ENCODE measurements around the gene CSAG1. TPM values are rescaled to one million over a fixed set of nuclear protein-coding genes. Genes with fewer than 3 reads are reported as not detected.
"Not testable (repeated sequence)": the region's sequence is repeated elsewhere in the genome, so short reads cannot be mapped to it uniquely, and the experiment has no call there.

Gene CSAG1
- polyA plus RNA-seq, 1 of the 3 experiments (the other 2 are of a cell fraction) = 55.1 TPM

- H3F3A ChIP-seq (replicated peaks; ENCODE audit: insufficient read depth); H4K20me1 ChIP-seq (ENCODE audit: insufficient read depth); H3K4me2 ChIP-seq; H3K9ac ChIP-seq; H3K9me3 ChIP-seq; H3K27me3 ChIP-seq (ENCODE audit: insufficient read depth); H3K4me1 ChIP-seq (ENCODE audit: control insufficient read depth in 1 of 2, insufficient read depth in 2 of 2, low read depth in 1 of 2, low read length in 1 of 2); POLR2A ChIA-PET; H2AFZ ChIP-seq (ENCODE audit: low read depth); CTCF ChIA-PET; H3K27ac ChIP-seq (ENCODE audit: low read depth in 2 of 2, low read length in 1 of 2); H3K36me3 ChIP-seq (replicated peaks in 1 of 2; ENCODE audit: control insufficient read depth in 1 of 2, insufficient read depth in 2 of 2, low read length in 1 of 2); H3K4me3 ChIP-seq (ENCODE audit: low read depth in 2 of 2, low read length in 1 of 2); DNase-seq; H3K79me2 ChIP-seq (ENCODE audit: insufficient read depth); H3K9me2 ChIP-seq: not testable (repeated sequence)
- WGBS (ENCODE audit: low lambda C conversion rate) = 0% methylated on average over 1 of the region's 2 CpGs
These were observed 25.4 kb upstream of the CSAG1 start, which contains the start of gene CSAG3 for GRCh38 chrX:152758918-152759317. CSAG3 (plus strand) TSS chrX:152759218.

- H3K9ac ChIP-seq; H2AFZ ChIP-seq (ENCODE audit: low read depth); CTCF ChIA-PET; H3K4me2 ChIP-seq; POLR2A ChIA-PET; H3K27me3 ChIP-seq (ENCODE audit: insufficient read depth); H3K4me1 ChIP-seq (ENCODE audit: control insufficient read depth in 1 of 2, insufficient read depth in 2 of 2, low read depth in 1 of 2, low read length in 1 of 2); H3K36me3 ChIP-seq (replicated peaks in 1 of 2; ENCODE audit: control insufficient read depth in 1 of 2, insufficient read depth in 2 of 2, low read length in 1 of 2); H3F3A ChIP-seq (replicated peaks; ENCODE audit: insufficient read depth); H4K20me1 ChIP-seq (ENCODE audit: insufficient read depth); H3K79me2 ChIP-seq (ENCODE audit: insufficient read depth); H3K9me2 ChIP-seq; DNase-seq; H3K27ac ChIP-seq (ENCODE audit: low read depth in 2 of 2, low read length in 1 of 2); H3K4me3 ChIP-seq (ENCODE audit: low read depth in 2 of 2, low read length in 1 of 2); H3K9me3 ChIP-seq: not testable (repeated sequence)
- no CpG with 5 or more reads among the region's 5 CpGs for WGBS (ENCODE audit: low lambda C conversion rate)
These were observed 21.4 kb upstream of the CSAG1 start for GRCh38 chrX:152754871-152755270.

- H3K36me3 ChIP-seq (replicated peaks in 1 of 2; ENCODE audit: control insufficient read depth in 1 of 2, insufficient read depth in 2 of 2, low read length in 1 of 2); DNase-seq; H3K4me2 ChIP-seq; H3K4me1 ChIP-seq (ENCODE audit: control insufficient read depth in 1 of 2, insufficient read depth in 2 of 2, low read depth in 1 of 2, low read length in 1 of 2); POLR2A ChIA-PET; H3K9me3 ChIP-seq; H2AFZ ChIP-seq (ENCODE audit: low read depth); H3K27me3 ChIP-seq (ENCODE audit: insufficient read depth); H3K27ac ChIP-seq (ENCODE audit: low read depth in 2 of 2, low read length in 1 of 2); H3K9me2 ChIP-seq; H3K4me3 ChIP-seq (ENCODE audit: low read depth in 2 of 2, low read length in 1 of 2); H4K20me1 ChIP-seq (ENCODE audit: insufficient read depth); H3K9ac ChIP-seq; H3K79me2 ChIP-seq (ENCODE audit: insufficient read depth); CTCF ChIA-PET; H3F3A ChIP-seq (replicated peaks; ENCODE audit: insufficient read depth): not testable (repeated sequence)
- no CpG with 5 or more reads among the region's 35 CpGs for WGBS (ENCODE audit: low lambda C conversion rate)
These were observed 20.4 kb upstream of the CSAG1 start, which contains the start of gene MAGEA2 for GRCh38 chrX:152753686-152754650. MAGEA2 (minus strand) TSS chrX:152753842; CDS start chrX:152751363, 2,479 bp downstream.

- Histone ChIP-seq H3K27me3 (ENCODE audit: insufficient read depth) (no peaks in the 10 kb centered on the region), H3F3A (replicated peaks; ENCODE audit: insufficient read depth) (no peaks in the 10 kb centered on the region), H3K27ac (ENCODE audit: low read depth in 2 of 2, low read length in 1 of 2) (no peak overlapping the region), H4K20me1 (ENCODE audit: insufficient read depth) (no peaks in the 10 kb centered on the region), H3K4me2 (no peak overlapping the region), H3K4me3 (ENCODE audit: low read depth in 2 of 2, low read length in 1 of 2) (no peak overlapping the region), H3K9ac (no peak overlapping the region), H3K36me3 (replicated peaks in 1 of 2; ENCODE audit: control insufficient read depth in 1 of 2, insufficient read depth in 2 of 2, low read length in 1 of 2) (peaks cover 0 to 2% of the 10 kb centered on the region in 2 experiments), H3K79me2 (ENCODE audit: insufficient read depth) (peaks cover 27% of the 10 kb centered on the region), H3K4me1 (ENCODE audit: control insufficient read depth in 1 of 2, insufficient read depth in 2 of 2, low read depth in 1 of 2, low read length in 1 of 2) (peaks cover 0 to 3% of the 10 kb centered on the region in 2 experiments; a peak in 1 of 4 replicates), H3K9me2 (no peaks in the 10 kb centered on the region), H3K9me3 (no peaks in the 10 kb centered on the region), H2AFZ (ENCODE audit: low read depth) (no peak overlapping the region)
- DNase-seq = no peak
- WGBS (ENCODE audit: low lambda C conversion rate) = 61% methylated on average over 5 of the region's 5 CpGs
- ChIA-PET POLR2A (no interaction called here), CTCF (no interaction called here)
- TF ChIP-seq YY1 (IDR thresholded peaks at IDR 0.05; ENCODE audit: low read depth) (no peak), SIN3A (IDR thresholded peaks at IDR 0.05; ENCODE audit: borderline replicate concordance, low read depth, low read length) (no peak), IRF3 (IDR thresholded peaks at IDR 0.05; ENCODE audit: low read depth, low read length) (no peak), TAF1 (IDR thresholded peaks at IDR 0.05; ENCODE audit: borderline replicate concordance, low read depth, low read length) (no peak), USF1 (IDR thresholded peaks at IDR 0.05; ENCODE audit: borderline replicate concordance, low read depth) (no peak), GATA2 (CRISPR knock-in tag; IDR thresholded peaks at IDR 0.05) (no peak), EZH2phosphoT487 (IDR thresholded peaks at IDR 0.05; ENCODE audit: borderline replicate concordance, low read depth) (no peak), ELF1 (IDR thresholded peaks at IDR 0.05) (no peak), NRF1 (IDR thresholded peaks at IDR 0.05; ENCODE audit: low read depth, low read length) (no peak), SMC3 (IDR thresholded peaks at IDR 0.05; ENCODE audit: low read depth, low read length) (no peak), FOXM1 (IDR thresholded peaks at IDR 0.05; ENCODE audit: low read depth) (no peak), CHD2 (IDR thresholded peaks at IDR 0.05; ENCODE audit: low read length, partially characterized antibody) (no peak), MEF2A (IDR thresholded peaks at IDR 0.05; ENCODE audit: borderline replicate concordance, low read depth) (no peak)
These were observed 5.0 kb upstream of the CSAG1 start for GRCh38 chrX:152738560-152738959.

All from SK-N-SH (cell line).